ENCODE results near the gene KIF5B.
"Not testable (repeated sequence)": the region's sequence is repeated elsewhere in the genome, so short reads cannot be mapped to it uniquely, and the experiment has no call there.

KIF5B gene

GRCh38 chr10:32060347-32060746, 4.1 kb upstream of the KIF5B start:
- no peak for DNase-seq (ENCODE audit: low read depth in 2 of 2)

- no peak for DNase-seq (ENCODE audit: low read depth in 2 of 2)
These were observed 3.2 kb upstream of the KIF5B start for GRCh38 chr10:32059472-32059871.

DNA sequence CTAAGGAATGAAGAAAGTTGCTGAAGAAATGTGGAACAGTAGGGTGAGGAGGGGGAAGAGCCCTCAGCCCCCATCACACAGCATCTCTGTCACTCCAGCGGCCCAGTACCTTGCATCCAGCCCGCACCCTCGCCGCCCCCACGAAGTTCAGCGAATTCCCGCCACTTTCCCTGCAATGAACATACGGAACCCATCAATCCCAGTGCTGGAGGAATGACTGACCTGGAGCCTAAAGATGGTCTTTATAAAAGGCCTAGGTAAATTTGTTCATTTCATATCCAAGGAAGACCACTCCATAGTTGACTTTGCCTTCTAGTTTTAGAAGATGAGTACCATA, 779 bp upstream of the KIF5B start:
- DNase-seq (ENCODE audit: low read depth in 2 of 2), result no peak

GRCh38 chr10:32055478-32056135, 618 bp downstream of the KIF5B start:
- DNase-seq (ENCODE audit: low read depth in 2 of 2), result peak; percentile 17 to 20

DNA sequence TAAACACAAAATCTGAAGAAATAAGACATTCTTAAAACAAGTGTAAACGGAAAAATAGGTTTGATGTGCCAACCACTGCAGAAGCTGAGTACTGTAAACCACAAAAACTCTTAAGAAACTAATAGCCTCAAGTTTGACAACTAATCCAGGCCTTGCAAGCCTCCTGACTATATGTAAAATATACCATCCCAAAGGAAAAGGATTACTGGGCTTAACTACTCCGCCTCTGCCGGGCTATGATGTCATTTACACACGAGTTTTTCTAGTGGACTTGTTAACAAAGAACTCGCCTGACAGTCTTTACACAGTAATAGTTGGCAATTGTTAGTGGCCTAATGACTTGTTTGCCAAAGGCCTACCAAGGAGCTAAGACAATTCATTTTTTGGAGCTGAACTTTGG, 2.1 kb downstream of the KIF5B start:
- DNase-seq (ENCODE audit: low read depth in 2 of 2), result no peak

DNA sequence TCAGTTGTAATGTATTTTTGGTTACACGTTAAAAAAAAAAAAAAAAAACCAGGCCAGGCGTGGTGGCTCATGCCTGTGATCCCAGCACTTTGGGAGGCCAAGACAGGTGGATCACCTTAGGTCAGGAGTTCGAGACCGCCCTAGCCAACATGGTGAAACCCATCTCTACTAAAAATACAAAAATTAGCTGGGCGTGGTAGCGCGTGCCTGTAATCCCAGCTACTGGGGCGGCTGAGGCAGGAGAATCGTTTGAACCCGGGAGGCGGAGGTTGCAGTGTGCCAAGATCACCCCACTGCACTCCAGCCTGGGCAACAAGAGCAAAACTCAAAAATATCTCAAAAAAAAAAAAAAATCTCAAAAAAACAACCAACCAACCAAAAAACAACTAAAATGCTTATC, 2.8 kb downstream of the KIF5B start:
- DNase-seq (ENCODE audit: low read depth in 2 of 2), result not testable (repeated sequence)

GRCh38 chr10:32051926-32052325, 4.3 kb downstream of the KIF5B start:
- DNase-seq (ENCODE audit: low read depth in 2 of 2), result no peak

DNA sequence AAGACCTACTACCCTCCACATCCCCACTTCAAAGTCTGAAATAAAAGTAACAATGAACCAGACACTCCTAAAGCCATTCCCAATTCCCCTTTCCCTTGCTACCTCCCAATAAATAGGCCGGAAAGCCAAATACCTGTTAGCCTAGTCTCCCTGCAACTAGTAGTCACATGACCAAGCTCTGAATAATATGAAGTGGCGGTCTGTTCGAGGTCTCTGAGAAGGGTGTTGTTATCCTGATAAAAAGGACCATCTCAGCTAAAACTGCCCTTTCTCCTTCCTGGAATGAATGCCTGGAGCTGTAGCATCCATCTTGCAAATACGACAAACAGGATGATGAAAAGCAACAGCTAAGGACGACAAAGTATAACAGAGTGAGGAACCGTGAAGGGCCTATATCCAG, 6.0 kb downstream of the KIF5B start:
- no peak for DNase-seq (ENCODE audit: low read depth in 2 of 2)

GRCh38 chr10:32049113-32049512, 7.1 kb downstream of the KIF5B start:
- no peak for DNase-seq (ENCODE audit: low read depth in 2 of 2)

DNA sequence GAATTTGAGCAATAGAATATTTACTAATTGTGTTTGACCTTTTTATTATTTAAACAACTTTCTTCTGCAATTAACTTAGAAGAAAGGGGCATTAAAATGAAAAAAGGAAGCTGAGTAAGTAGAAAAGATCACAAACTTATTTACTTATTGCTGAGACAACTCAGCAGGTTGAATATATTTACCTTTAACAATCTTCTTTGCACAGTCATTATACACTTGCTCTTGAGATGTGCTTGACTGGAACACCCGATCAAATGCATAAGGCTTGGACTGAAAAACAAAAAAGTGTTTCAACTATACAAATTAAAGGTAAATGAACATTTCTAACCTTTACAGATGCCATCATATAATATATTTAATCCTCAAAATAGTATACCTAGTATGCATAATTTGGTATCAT, 7.9 kb downstream of the KIF5B start:
- no peak for DNase-seq (ENCODE audit: low read depth in 2 of 2)

DNA sequence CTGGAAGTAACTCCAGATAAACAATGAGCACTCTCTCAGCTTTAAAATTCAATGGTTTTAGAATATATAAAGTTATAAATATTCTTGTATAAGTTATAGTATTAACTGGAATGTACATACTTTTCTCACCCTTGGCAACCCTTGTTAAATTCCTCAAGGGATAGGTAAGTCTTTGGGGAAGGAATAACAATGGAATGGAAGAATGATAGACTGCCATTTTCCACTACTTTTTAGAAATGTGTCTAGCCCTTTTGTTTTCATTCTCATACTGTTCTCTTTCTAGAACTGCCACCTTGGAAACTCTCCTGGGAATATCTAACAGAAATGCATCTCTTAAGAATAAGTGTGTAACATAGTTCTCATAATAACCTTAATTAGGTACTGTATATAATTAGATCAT, 8.3 kb downstream of the KIF5B start:
- DNase-seq (ENCODE audit: low read depth in 2 of 2), result no peak

DNA sequence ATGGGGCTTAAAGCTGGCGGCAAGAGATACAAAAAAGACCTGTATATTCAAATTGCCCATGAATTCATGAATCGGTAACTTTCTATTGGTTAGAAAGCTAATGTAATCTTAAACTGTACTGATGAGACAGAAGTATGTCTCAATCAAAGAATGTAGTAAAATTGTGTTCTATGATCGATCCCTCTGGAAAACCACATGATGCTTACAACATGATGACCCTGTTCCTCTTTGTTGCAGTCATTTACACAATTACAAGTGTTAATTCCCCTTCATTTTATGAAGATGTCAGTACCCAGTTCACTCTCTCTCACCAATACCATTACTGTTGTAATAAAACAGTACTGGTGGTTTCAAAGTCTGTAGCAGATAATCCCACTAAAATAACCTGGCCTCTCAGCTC, 10.1 kb downstream of the KIF5B start:
- no peak for DNase-seq (ENCODE audit: low read depth in 2 of 2)

DNA sequence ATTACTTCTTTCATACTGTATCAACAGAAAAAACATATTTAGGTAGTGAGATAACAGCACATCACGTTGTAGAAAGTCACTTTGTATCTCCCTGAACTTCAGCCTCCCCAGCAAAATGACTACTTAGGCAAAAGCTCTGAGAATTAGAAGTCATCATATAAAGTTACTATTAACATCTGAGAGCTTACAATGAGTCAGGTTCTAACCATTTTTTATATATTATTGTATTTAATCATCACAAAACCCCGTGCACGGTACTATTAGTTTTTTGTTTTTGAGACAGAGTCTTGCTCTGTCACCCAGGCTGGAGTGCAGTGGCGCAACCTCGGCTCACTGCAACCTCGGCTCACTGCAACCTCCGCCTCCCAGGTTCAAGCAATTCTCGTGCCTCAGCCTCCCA, 13.5 kb downstream of the KIF5B start:
- DNase-seq (ENCODE audit: low read depth in 2 of 2), result not testable (repeated sequence)

GRCh38 chr10:32041290-32042028, 14.8 kb downstream of the KIF5B start:
- DNase-seq (ENCODE audit: low read depth in 2 of 2), result no peak

GRCh38 chr10:32039734-32040133, 16.5 kb downstream of the KIF5B start:
- DNase-seq (ENCODE audit: low read depth in 2 of 2), result no peak

GRCh38 chr10:32038777-32039176, 17.4 kb downstream of the KIF5B start:
- DNase-seq (ENCODE audit: low read depth in 2 of 2), result no peak

- no peak for DNase-seq (ENCODE audit: low read depth in 2 of 2)
These were observed 19.3 kb downstream of the KIF5B start for GRCh38 chr10:32036922-32037321.

- no peak for DNase-seq (ENCODE audit: low read depth in 2 of 2)
These were observed 21.2 kb downstream of the KIF5B start for GRCh38 chr10:32035038-32035437.

GRCh38 chr10:32033171-32033570, 23.1 kb downstream of the KIF5B start:
- no peak for DNase-seq (ENCODE audit: low read depth in 2 of 2)

GRCh38 chr10:32031920-32032319, 24.3 kb downstream of the KIF5B start:
- no peak for DNase-seq (ENCODE audit: low read depth in 2 of 2)

GRCh38 chr10:32031424-32031823, 24.8 kb downstream of the KIF5B start:
- DNase-seq (ENCODE audit: low read depth in 2 of 2), result no peak

GRCh38 chr10:32028710-32029109, 27.5 kb downstream of the KIF5B start:
- DNase-seq (ENCODE audit: low read depth in 2 of 2), result no peak

DNA sequence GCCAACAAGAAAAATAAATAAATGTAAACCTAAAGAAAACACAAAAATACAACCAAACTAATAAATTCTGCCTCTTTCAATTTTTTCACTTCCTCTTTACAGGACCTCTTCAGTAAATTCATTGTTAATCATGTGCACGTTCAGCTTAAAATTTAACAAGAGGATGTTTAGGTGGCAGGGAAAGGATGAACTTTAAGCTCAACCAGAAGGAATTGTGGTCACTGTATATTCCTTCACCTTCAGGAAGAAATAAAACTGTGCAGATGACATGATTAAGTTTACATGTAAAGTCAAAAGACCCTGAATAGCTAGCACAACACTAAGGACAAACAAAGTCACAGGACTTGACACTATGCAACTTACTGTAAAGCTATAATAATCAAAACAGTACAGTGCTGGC, 33.0 kb downstream of the KIF5B start:
- DNase-seq (ENCODE audit: low read depth in 2 of 2), result no peak

DNA sequence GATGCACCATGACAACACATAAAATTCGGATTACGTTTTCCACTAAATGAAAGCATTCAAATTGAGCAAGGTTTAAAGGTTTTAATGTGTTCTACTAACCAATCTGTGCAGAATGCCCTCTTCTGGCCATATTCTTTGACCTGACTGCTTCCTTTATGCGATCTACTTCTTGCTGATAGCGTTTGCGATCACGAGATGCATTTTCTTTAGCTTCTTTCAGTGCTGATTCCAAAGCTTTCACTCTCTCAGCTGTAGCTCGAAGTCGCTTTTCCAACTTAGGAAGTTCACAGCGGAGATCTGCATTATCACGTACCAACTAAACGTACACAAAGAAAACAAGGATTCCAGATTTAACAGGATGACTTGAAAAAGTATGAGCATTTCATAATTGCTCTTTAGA, 39.2 kb downstream of the KIF5B start:
- DNase-seq (ENCODE audit: low read depth in 2 of 2), result no peak

Measured in activated CD8-positive, alpha-beta memory T cell treated with anti-CD3 and anti-CD28 coated beads for 4 hours (primary cell).